Measurements from ENCODE around the gene TTC13.
"Not testable (repeated sequence)": the region's sequence is repeated elsewhere in the genome, so short reads cannot be mapped to it uniquely, and the experiment has no call there.

Gene TTC13

GRCh38 chr1:230987448-230987847 lies 8.8 kb upstream of the TTC13 start:
- DNase-seq = no peak

- no peak for DNase-seq
These were observed 8.3 kb upstream of the TTC13 start for GRCh38 chr1:230986976-230987375.

DNA sequence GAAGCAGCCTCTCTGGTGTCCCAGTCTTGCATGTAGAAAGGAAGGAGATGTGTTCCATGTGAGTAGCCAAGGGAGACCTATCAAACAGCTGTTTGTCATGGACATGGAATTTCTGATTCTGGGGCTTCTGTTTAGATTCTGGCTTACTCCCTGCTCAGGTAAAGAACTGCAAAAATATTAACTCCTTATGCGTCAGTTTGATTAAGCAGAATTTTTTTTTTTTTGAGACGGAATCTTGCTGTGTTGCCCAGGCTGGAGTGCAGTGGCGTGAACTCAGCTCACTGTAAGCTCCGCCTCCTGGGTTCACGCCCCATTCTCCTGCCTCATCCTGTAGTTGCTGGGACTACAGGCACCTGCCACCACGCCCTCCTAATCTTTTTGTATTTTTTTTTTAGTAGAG lies 7.0 kb upstream of the TTC13 start:
- no peak for DNase-seq

DNA sequence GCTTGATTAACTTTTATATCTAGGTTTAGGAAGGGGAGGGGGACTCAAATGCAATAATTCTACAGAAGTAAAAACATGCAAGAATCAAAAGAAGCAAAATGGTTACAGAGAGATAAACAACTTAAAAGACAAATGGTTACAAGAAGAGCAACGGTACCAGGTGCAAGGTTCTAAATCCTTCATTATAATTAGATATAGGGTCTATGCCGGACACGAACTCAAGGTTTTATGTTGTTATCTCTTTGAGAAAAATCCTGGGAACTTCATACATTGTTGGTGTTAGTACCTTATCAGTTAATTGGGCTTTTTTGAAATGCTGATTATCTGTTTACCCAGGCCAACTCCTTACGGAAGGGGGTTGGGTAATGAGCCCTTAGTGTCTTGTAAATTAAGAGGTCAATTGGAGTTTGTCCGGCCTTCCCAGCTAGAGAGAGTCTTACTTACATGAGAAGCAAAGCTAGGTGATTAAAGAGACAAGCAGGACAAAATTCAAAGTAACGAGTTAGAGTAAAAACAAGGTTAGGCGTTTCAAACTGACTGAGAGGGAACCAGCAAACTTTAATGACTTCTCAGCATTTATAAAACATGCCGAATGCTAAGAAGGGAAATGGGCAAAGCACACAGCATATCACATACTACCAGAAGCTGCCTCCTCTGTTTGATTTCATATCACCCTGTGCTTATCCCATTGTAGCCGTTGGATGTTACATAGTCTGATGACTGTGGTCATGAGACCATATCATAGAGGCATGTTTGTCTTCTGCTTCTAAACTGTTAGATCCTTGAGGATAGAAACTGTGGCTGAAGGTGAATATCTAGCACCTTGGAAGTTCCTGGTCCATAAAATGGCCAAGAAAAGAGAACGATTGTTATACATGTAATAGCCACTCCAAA lies 6.2 kb upstream of the TTC13 start:
- not testable (repeated sequence) for DNase-seq

GRCh38 chr1:230983811-230984210 lies 5.2 kb upstream of the TTC13 start:
- DNase-seq = no peak

DNA sequence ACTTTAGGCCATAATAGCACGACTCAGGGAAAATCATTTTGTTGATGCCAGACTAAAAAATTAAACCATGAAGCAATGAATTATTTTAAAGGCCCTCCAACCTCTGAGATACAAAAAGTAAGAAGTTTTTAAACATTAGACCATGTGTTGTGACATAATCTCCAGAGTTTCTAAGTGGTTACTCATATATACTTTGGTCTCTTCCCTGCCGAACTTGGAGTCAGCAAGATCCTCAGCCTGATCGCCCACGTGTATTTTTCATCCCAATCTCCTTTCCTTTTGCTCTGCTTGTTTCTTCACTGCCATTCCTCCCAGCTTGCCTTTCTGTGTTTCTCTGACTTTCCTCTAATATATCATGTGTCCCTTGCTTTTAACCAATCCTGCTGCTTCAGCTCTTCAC lies 4.0 kb upstream of the TTC13 start:
- no peak for DNase-seq

GRCh38 chr1:230979952-230980351 lies 1.3 kb upstream of the TTC13 start:
- no peak for DNase-seq

DNA sequence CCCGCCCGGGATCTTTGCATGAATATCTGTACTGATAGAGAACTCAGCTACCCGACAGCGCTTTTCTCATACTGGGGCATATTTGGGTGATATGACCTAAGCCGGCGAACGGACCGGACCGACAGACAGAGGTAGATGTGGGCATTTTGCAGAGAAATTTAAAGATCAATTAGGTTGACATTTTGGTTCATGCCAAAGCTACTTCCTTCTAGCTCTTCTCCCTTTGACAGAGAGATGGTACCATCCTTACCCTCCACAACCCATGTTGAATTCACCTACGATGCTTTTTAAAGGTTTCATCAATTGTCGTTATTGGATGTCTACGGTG lies 692 bp upstream of the TTC13 start:
- DNase-seq = no peak

- DNase-seq = peak; percentile 8
These were observed 735 bp downstream of the TTC13 start for GRCh38 chr1:230977761-230978490.

GRCh38 chr1:230976825-230977747 lies 1.6 kb downstream of the TTC13 start:
- DNase-seq = no peak

GRCh38 chr1:230976360-230976759 lies 2.3 kb downstream of the TTC13 start:
- DNase-seq = no peak

GRCh38 chr1:230975636-230976035 lies 3.0 kb downstream of the TTC13 start:
- no peak for DNase-seq

GRCh38 chr1:230972855-230973271 lies 5.8 kb downstream of the TTC13 start:
- peak; percentile 26 for DNase-seq

- DNase-seq = no peak
These were observed 6.9 kb downstream of the TTC13 start for GRCh38 chr1:230971771-230972170.

GRCh38 chr1:230970432-230970831 lies 8.2 kb downstream of the TTC13 start:
- no peak for DNase-seq

DNA sequence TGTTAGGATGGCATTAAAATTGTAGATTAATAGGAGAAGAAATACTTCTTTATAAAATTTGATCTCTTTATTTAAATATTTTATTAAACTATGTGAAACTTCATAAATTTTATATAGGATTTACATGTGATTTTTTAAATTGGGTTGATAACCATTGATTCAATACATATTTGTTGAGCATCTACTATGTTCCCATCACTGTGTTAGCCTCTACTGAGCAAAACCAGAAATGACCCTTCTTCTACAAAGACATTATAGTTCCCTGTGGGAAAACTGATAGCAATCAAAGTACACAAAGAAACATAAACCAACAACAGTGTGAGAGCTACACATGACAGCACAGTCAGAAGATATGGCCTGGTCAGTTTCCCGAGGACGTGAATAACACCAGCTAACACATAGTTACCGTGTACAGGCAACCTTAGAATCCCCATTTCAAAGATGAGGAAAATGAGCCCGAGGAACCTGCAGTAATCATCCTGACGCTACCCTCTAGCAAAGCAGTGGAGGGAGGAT lies 12.2 kb downstream of the TTC13 start:
- no peak for DNase-seq

- DNase-seq = no peak
These were observed 13.1 kb downstream of the TTC13 start for GRCh38 chr1:230965535-230965934.

- DNase-seq = no peak
These were observed 13.8 kb downstream of the TTC13 start for GRCh38 chr1:230964896-230965295.

- DNase-seq = no peak
These were observed 20.3 kb downstream of the TTC13 start for GRCh38 chr1:230958370-230958769.

DNA sequence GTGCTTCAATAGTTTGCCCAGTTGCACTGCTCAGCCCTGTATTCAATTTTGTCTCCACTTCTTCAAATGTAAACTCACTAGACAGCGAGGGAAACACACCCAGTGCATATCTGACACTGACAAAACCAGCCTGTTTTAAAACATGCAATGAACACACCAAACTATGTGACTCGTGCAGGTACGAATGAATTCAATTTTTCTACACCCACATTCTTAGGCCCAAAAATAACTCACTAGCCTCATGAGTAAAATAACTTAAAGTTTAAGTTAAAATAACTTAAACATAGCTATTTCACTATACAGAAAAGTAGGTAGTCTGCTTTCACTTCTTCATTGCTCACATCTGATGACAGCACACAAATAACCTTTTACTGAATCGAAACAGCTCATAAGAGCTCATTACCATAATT lies 21.1 kb downstream of the TTC13 start:
- DNase-seq = no peak

DNA sequence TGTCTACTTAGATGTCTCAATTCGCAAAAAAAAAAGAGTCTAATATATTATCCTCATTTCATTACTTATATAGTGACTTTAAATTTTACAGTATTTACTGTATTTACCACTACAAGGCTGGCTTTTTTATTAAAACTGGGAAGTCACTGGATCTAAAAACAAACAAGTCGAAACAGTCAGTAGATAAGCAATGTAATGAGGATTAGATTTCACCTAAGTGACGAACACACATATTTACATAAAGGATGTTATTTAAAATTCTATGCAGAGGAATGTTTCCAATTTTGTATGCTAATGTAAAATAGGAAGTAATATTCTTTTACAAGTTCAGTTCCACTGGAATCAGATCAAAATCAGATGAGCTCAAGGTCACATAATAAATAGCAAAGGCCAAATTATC lies 28.3 kb downstream of the TTC13 start:
- no peak for DNase-seq

- no peak for DNase-seq
These were observed 29.8 kb downstream of the TTC13 start for GRCh38 chr1:230948903-230949302.

- no peak for DNase-seq
These were observed 30.4 kb downstream of the TTC13 start for GRCh38 chr1:230948301-230948700.
